ACHN (cell line): Measurements from ENCODE around the gene MAD1L1.
A peak's percentile ranks its signal among the peaks of the same experiment; 100 is the strongest.

ENCODE experiments used
- DNase-seq: peaks from one replicate; pipeline ENCODE4 v3.0.0-alpha.2; 2015
- in situ Hi-C: cut with HindIII; loops from 2 replicates; pipeline ENCODE4 v1.10.0; 2017; ENCODE audit warnings: low sequenced_read_pairs, low pct_ligation_motif_present, low pct_unique_long_range_greater_than_20kb

MAD1L1 gene

GRCh38 chr7:2107386-2108070 is 125.2 kb downstream of the MAD1L1 start:
- in situ Hi-C loops, result no loop called here

GRCh38 chr7:2106924-2107323 is 125.8 kb downstream of the MAD1L1 start:
- no peak for DNase-seq
- in situ Hi-C loops, result no loop called here

More at GRCh38 chr7:2107386-2108070, 125.2 kb downstream of the MAD1L1 start:
- no peak for DNase-seq

- in situ Hi-C loops, result no loop called here
Measured at GRCh38 chr7:2106440-2106839, 126.3 kb downstream of the MAD1L1 start.

GRCh38 chr7:2105917-2106316 is 126.8 kb downstream of the MAD1L1 start:
- no peak for DNase-seq
- in situ Hi-C loops, result no loop called here

More at GRCh38 chr7:2106440-2106839, 126.3 kb downstream of the MAD1L1 start:
- no peak for DNase-seq

- no peak for DNase-seq
- in situ Hi-C loops, result no loop called here
Measured at GRCh38 chr7:2105280-2105679, 127.5 kb downstream of the MAD1L1 start.

GRCh38 chr7:2104716-2105115 is 128.0 kb downstream of the MAD1L1 start:
- in situ Hi-C loops, result no loop called here
- DNase-seq, result no peak

- DNase-seq, result peak; percentile 18
- in situ Hi-C loops, result no loop called here
Measured at GRCh38 chr7:2104107-2104710, 128.5 kb downstream of the MAD1L1 start.

GRCh38 chr7:2103071-2103898 is 129.5 kb downstream of the MAD1L1 start:
- in situ Hi-C loops, result no loop called here
- DNase-seq, result no peak

GRCh38 chr7:2102375-2102723 is 130.4 kb downstream of the MAD1L1 start:
- in situ Hi-C loops, result no loop called here

GRCh38 chr7:2101630-2102374 is 130.9 kb downstream of the MAD1L1 start:
- no peak for DNase-seq
- in situ Hi-C loops, result no loop called here

More at GRCh38 chr7:2102375-2102723, 130.4 kb downstream of the MAD1L1 start:
- no peak for DNase-seq

GRCh38 chr7:2100278-2101208 is 132.2 kb downstream of the MAD1L1 start:
- in situ Hi-C loops, result no loop called here

GRCh38 chr7:2099048-2099957 is 133.4 kb downstream of the MAD1L1 start:
- no peak for DNase-seq
- in situ Hi-C loops, result no loop called here

More at GRCh38 chr7:2100278-2101208, 132.2 kb downstream of the MAD1L1 start:
- peak; percentile 27 for DNase-seq

- DNase-seq, result no peak
- in situ Hi-C loops, result no loop called here
Measured at GRCh38 chr7:2098496-2098895, 134.2 kb downstream of the MAD1L1 start.

- in situ Hi-C loops, result no loop called here
- no peak for DNase-seq
Measured at GRCh38 chr7:2098056-2098455, 134.7 kb downstream of the MAD1L1 start.

GRCh38 chr7:2097492-2097891 is 135.3 kb downstream of the MAD1L1 start:
- DNase-seq, result no peak
- in situ Hi-C loops, result no loop called here

GRCh38 chr7:2096692-2097387 is 135.9 kb downstream of the MAD1L1 start:
- in situ Hi-C loops, result no loop called here
- no peak for DNase-seq
